ENCODE results near the gene FASTKD2.

FASTKD2 gene

DNA sequence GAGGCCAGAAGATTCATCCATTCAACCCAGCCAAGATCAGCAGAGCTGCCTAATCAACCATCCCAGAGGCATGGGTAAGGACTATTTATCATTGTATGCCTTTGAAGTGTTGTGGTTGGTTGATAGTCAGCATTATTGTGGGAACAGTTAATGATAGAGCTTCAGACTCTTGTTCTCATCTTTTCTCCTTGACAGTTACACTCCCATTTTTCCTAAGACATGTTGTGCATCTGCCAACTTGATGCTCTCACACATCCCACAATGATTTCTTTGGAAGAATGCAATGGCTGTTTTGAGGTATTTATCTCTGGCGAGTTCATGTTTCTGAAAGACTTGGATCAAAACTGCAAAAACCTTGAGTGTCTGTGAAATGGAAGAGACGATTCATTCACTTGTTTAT, 55.4 kb downstream of the FASTKD2 start:
- no peak overlapping the region for H3K9ac ChIP-seq (ENCODE audit: low read length)
- peaks cover 15% of the 10 kb centered on the region for H3K4me1 ChIP-seq (ENCODE audit: control insufficient read depth, insufficient read depth, low read length)

DNA sequence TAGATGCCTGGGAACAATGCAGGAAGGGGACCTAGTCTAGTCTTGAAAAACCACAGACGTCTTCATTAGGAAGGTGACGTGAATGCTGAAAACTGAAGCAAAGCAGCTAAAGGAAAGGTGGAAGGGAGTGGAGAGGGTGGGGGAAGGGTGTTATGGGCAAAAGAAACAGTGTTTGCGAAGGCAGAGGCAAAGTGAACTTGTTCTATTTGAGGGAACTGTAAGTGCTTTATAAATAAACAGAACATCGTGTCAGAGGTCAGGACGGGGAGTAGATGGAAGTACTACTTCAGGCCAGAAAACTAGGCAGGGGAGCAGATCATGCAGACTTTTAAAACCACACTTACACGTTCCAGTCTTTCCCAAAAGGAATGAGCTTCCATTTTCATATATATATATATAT, 57.8 kb downstream of the FASTKD2 start:
- Histone ChIP-seq H3K9me3 (ENCODE audit: control insufficient read depth, low read length) (no peaks in the 10 kb centered on the region), H3K9ac (ENCODE audit: low read length) (no peak overlapping the region), H3K4me3 (ENCODE audit: low read length) (peak overlapping the region; percentile 25), H3K4me1 (ENCODE audit: control insufficient read depth, insufficient read depth, low read length) (peaks cover 12% of the 10 kb centered on the region), H3K27me3 (replicated peaks; ENCODE audit: control insufficient read depth, insufficient read depth, low read length) (no peaks in the 10 kb centered on the region), H3K36me3 (ENCODE audit: control insufficient read depth, insufficient read depth, low read length, severe bottlenecking) (no peaks in the 10 kb centered on the region)
- no peak for DNase-seq (ENCODE audit: low read depth)

More for the DNA sequence above, 55.4 kb downstream of the FASTKD2 start:
- no peaks in the 10 kb centered on the region for H3K27me3 ChIP-seq (replicated peaks; ENCODE audit: control insufficient read depth, insufficient read depth, low read length)
- H3K4me3 ChIP-seq (ENCODE audit: low read length) = no peak overlapping the region
- H3K9me3 ChIP-seq (ENCODE audit: control insufficient read depth, low read length) = peaks cover under 1% of the 10 kb centered on the region
- DNase-seq (ENCODE audit: low read depth) = no peak
- H3K36me3 ChIP-seq (ENCODE audit: control insufficient read depth, insufficient read depth, low read length, severe bottlenecking) = no peaks in the 10 kb centered on the region

DNA sequence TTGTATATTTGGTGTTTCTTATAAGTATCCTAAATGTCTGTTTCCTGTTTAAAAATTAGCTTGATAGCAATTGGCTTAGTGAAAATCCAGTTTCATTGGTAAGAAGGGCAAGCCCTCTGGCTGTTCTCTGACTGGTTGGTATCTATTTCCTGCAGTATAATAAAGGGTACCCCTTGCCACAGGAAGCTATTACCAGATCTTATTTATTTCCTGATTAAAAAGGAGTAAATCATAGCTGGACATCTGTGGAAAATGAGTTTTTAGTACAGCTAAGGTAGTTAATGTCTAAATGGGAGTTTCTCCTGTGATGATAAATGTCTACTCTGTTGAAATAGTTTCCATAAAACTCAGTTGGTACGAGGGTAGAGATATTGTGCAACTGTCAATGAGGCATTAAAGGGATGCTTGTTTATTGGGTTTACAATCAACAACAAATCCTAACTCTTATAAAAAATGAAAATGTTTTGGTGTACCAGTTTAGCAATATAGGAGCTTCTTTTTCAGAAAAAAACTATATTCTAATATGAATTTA, 58.7 kb downstream of the FASTKD2 start:
- H3K9me3 ChIP-seq (ENCODE audit: control insufficient read depth, low read length) = no peaks in the 10 kb centered on the region
- peaks cover 11% of the 10 kb centered on the region for H3K4me1 ChIP-seq (ENCODE audit: control insufficient read depth, insufficient read depth, low read length)
- H3K4me3 ChIP-seq (ENCODE audit: low read length) = no peak overlapping the region
- H3K36me3 ChIP-seq (ENCODE audit: control insufficient read depth, insufficient read depth, low read length, severe bottlenecking) = no peaks in the 10 kb centered on the region
- H3K27me3 ChIP-seq (replicated peaks; ENCODE audit: control insufficient read depth, insufficient read depth, low read length) = no peaks in the 10 kb centered on the region
- no peak overlapping the region for H3K9ac ChIP-seq (ENCODE audit: low read length)
- no peak for DNase-seq (ENCODE audit: low read depth)

DNA sequence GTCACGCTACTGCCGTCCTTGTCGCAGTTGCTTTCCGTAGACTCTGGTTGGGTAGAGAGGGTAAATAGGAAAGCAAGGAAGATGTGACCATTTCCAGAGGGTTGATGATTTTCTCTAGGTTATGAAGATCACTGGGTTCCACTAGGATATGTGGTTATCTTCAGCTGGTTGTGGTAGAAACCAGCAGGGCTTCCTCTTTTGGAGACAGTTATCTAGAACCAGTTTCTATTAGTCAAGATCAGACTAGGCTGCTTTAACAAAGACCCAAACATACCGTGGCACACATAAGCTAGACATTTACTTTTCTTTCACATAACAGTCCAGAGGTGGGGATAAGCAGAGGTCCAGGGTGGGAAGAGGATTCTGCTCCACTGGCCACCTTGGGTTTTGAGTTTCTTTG, 59.6 kb downstream of the FASTKD2 start:
- H3K4me3 ChIP-seq (ENCODE audit: low read length) = no peak overlapping the region
- no peak overlapping the region for H3K9ac ChIP-seq (ENCODE audit: low read length)
- H3K4me1 ChIP-seq (ENCODE audit: control insufficient read depth, insufficient read depth, low read length) = peaks cover 11% of the 10 kb centered on the region
- H3K27me3 ChIP-seq (replicated peaks; ENCODE audit: control insufficient read depth, insufficient read depth, low read length) = no peaks in the 10 kb centered on the region
- DNase-seq (ENCODE audit: low read depth) = no peak
- H3K36me3 ChIP-seq (ENCODE audit: control insufficient read depth, insufficient read depth, low read length, severe bottlenecking) = no peaks in the 10 kb centered on the region
- H3K9me3 ChIP-seq (ENCODE audit: control insufficient read depth, low read length) = no peaks in the 10 kb centered on the region

DNA sequence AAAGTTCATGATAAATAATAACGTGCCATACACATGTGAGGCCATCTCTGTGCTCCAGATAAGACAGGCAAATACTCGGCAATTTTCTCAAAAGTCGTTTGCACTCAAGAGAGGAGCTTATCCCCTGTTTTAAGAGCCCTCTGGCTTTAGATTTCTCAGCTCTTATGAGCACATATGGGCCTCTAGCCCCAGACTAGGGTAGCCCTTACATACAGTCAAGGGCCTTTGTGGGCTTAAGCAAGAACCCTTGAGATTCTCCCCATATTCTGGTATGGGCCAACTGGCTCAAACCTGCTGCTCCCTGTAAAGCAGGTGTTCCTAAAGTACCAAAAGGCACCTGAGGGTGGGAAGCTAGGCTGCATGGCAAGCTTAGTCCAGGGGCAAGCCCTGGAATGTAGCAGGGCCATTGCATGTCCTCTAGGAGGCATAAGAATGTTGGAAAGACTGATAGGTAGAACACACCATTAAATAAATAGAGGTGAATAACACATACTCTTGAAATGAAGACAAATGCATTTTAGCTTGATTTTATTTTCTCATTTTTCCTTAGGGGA, 66.1 kb downstream of the FASTKD2 start:
- no peak overlapping the region for H3K9ac ChIP-seq (ENCODE audit: low read length)
- peaks cover 6% of the 10 kb centered on the region for H3K9me3 ChIP-seq (ENCODE audit: control insufficient read depth, low read length)
- no peak overlapping the region for H3K4me3 ChIP-seq (ENCODE audit: low read length)
- no peaks in the 10 kb centered on the region for H3K36me3 ChIP-seq (ENCODE audit: control insufficient read depth, insufficient read depth, low read length, severe bottlenecking)
- peaks cover 25% of the 10 kb centered on the region for H3K4me1 ChIP-seq (ENCODE audit: control insufficient read depth, insufficient read depth, low read length)
- no peaks in the 10 kb centered on the region for H3K27me3 ChIP-seq (replicated peaks; ENCODE audit: control insufficient read depth, insufficient read depth, low read length)
- DNase-seq (ENCODE audit: low read depth) = no peak

DNA sequence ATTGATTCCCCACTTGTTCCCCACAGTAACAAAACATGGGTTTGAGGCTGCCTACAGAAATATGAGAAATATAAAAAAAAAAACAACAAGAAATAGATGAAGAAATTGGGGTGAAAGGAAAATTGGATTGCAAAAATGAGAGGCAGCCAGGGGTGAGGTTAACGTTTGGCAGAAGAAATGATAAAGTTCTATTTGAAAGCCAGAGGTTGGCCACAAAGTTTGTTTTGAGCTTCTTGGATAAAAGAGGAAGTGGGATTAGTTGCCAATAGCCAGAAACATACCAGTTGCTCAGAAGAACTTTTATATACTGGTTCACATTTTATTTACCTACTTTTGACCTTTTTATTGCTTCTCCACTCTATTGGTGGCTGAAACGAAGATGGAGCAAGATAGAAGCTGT, 67.5 kb downstream of the FASTKD2 start:
- Histone ChIP-seq H3K4me3 (ENCODE audit: low read length) (no peak overlapping the region), H3K27me3 (replicated peaks; ENCODE audit: control insufficient read depth, insufficient read depth, low read length) (no peaks in the 10 kb centered on the region), H3K9me3 (ENCODE audit: control insufficient read depth, low read length) (peaks cover 6% of the 10 kb centered on the region), H3K36me3 (ENCODE audit: control insufficient read depth, insufficient read depth, low read length, severe bottlenecking) (no peaks in the 10 kb centered on the region), H3K4me1 (ENCODE audit: control insufficient read depth, insufficient read depth, low read length) (peaks cover 25% of the 10 kb centered on the region), H3K9ac (ENCODE audit: low read length) (peak overlapping the region; percentile 67)
- DNase-seq (ENCODE audit: low read depth) = no peak

DNA sequence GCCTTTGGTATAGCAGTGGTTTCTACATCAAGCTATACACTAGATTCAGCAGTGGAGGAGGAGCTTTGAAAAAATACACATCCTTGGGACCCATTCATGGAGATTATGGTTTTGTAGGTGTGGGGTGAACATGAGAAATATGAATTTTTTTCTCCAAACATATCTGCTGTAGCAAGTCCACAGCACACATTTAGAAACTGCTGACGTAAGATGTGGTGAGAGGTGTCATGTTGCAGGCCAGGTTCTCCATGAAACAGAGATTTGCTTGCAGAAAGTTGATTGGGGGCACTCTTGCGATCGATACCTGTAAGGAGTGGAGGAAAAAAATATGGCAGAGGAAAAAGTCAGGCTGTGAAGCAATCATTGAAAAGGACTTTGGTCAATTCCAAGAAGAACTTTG, 67.9 kb downstream of the FASTKD2 start:
- Histone ChIP-seq H3K9me3 (ENCODE audit: control insufficient read depth, low read length) (peaks cover 6% of the 10 kb centered on the region), H3K4me3 (ENCODE audit: low read length) (peak overlapping the region; percentile 2), H3K27me3 (replicated peaks; ENCODE audit: control insufficient read depth, insufficient read depth, low read length) (no peaks in the 10 kb centered on the region), H3K36me3 (ENCODE audit: control insufficient read depth, insufficient read depth, low read length, severe bottlenecking) (no peaks in the 10 kb centered on the region), H3K4me1 (ENCODE audit: control insufficient read depth, insufficient read depth, low read length) (peaks cover 24% of the 10 kb centered on the region), H3K9ac (ENCODE audit: low read length) (peak overlapping the region; percentile 67)
- no peak for DNase-seq (ENCODE audit: low read depth)

DNA sequence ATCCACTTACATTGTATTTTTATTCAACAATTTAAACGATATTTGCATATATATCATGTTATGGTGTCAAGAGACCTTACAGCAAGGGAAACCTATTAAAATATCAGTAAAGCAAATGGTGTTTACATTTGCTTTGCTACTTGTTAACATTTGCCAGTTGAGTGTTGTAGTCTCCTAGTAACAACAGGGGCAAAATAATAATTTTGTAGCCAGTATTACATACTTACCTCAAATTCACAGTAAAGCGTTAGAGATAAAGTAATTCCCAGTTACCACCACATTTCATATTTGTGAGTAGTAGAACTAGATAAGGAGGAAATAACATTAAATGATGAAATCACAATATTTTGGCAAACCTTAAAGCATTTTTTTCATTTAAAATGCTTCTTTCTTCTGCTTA, 71.3 kb downstream of the FASTKD2 start:
- H3K27me3 ChIP-seq (replicated peaks; ENCODE audit: control insufficient read depth, insufficient read depth, low read length) = no peaks in the 10 kb centered on the region
- no peak overlapping the region for H3K4me3 ChIP-seq (ENCODE audit: low read length)
- H3K36me3 ChIP-seq (ENCODE audit: control insufficient read depth, insufficient read depth, low read length, severe bottlenecking) = no peaks in the 10 kb centered on the region
- peaks cover 6% of the 10 kb centered on the region for H3K9me3 ChIP-seq (ENCODE audit: control insufficient read depth, low read length)
- no peak for DNase-seq (ENCODE audit: low read depth)
- H3K9ac ChIP-seq (ENCODE audit: low read length) = no peak overlapping the region
- H3K4me1 ChIP-seq (ENCODE audit: control insufficient read depth, insufficient read depth, low read length) = peaks cover 20% of the 10 kb centered on the region

DNA sequence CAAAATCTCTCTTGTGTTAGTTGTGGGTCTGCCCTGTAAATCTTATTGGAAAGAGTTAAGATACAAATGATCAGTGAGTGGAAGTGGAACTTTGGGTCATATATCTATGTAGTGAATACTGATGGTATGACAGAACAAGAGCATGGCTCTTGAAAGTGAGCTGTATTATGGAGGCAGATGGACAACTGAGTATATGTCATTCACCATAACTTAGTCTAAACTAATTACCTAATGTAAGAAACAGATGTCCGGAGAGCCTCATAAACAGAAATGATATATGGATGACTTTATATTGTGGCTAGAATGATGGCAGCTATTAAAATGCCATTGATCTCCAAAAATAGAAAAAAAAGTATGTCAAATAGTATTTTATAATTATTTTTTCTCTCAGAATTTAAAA, 72.4 kb downstream of the FASTKD2 start:
- H3K4me1 ChIP-seq (ENCODE audit: control insufficient read depth, insufficient read depth, low read length) = peaks cover 9% of the 10 kb centered on the region
- H3K9me3 ChIP-seq (ENCODE audit: control insufficient read depth, low read length) = peaks cover 6% of the 10 kb centered on the region
- no peaks in the 10 kb centered on the region for H3K27me3 ChIP-seq (replicated peaks; ENCODE audit: control insufficient read depth, insufficient read depth, low read length)
- no peak overlapping the region for H3K9ac ChIP-seq (ENCODE audit: low read length)
- no peaks in the 10 kb centered on the region for H3K36me3 ChIP-seq (ENCODE audit: control insufficient read depth, insufficient read depth, low read length, severe bottlenecking)
- no peak for DNase-seq (ENCODE audit: low read depth)
- no peak overlapping the region for H3K4me3 ChIP-seq (ENCODE audit: low read length)

DNA sequence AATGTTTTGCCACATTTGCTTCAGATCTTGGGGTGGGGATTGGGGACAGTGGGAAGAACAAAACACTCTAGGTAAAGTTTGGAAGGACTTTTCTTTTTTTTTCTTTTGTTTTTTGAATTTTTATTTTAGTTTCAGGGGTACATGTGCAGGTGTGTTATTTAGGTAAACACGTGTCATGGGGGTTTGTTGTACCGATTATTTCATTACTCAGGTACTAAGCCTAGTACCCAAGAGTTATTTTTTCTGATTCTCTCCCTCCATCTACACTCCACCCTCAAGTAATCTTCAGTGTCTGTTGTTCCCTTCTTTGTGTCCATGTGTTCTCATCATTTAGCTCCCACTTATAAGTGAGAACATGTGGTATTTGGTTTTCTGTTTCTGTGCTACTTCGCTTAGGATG, 73.3 kb downstream of the FASTKD2 start:
- no peak for DNase-seq (ENCODE audit: low read depth)
- peaks cover 6% of the 10 kb centered on the region for H3K4me1 ChIP-seq (ENCODE audit: control insufficient read depth, insufficient read depth, low read length)
- no peaks in the 10 kb centered on the region for H3K36me3 ChIP-seq (ENCODE audit: control insufficient read depth, insufficient read depth, low read length, severe bottlenecking)
- H3K9ac ChIP-seq (ENCODE audit: low read length) = no peak overlapping the region
- H3K4me3 ChIP-seq (ENCODE audit: low read length) = no peak overlapping the region
- H3K27me3 ChIP-seq (replicated peaks; ENCODE audit: control insufficient read depth, insufficient read depth, low read length) = no peaks in the 10 kb centered on the region
- H3K9me3 ChIP-seq (ENCODE audit: control insufficient read depth, low read length) = peaks cover 5% of the 10 kb centered on the region

DNA sequence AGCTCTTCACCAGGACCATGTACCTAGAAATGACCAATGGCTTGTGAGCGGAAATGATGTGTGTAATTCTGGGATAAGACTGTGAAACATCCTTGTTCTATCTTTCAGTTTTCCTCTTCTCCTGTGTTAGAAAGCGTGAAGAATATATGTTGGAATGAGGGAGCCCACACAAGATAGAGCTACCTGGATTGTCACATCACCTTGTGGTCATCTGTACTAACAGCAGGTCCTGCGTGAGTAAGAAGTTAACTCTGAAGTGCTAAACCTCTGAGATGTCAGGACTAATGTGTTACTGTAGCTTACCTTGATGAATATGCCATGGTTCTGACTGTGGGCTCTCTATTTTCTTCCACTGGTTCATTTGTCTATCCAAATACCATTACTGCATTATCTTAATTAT, 75.6 kb downstream of the FASTKD2 start:
- Histone ChIP-seq H3K9ac (ENCODE audit: low read length) (no peak overlapping the region), H3K27me3 (replicated peaks; ENCODE audit: control insufficient read depth, insufficient read depth, low read length) (no peaks in the 10 kb centered on the region), H3K9me3 (ENCODE audit: control insufficient read depth, low read length) (no peaks in the 10 kb centered on the region), H3K36me3 (ENCODE audit: control insufficient read depth, insufficient read depth, low read length, severe bottlenecking) (no peaks in the 10 kb centered on the region), H3K4me1 (ENCODE audit: control insufficient read depth, insufficient read depth, low read length) (peaks cover 5% of the 10 kb centered on the region), H3K4me3 (ENCODE audit: low read length) (no peak overlapping the region)
- no peak for DNase-seq (ENCODE audit: low read depth)
